SH-SY5Y (cell line): Measurements from ENCODE around the gene HYDIN.

Experiments
- GATA2 ChIP-seq: IDR thresholded peaks from 2 replicates; pipeline ENCODE4 v1.6.1; 2011; ENCODE audit warnings: mild to moderate bottlenecking, low read depth, low read length
- GATA3 ChIP-seq: IDR thresholded peaks from 2 replicates; pipeline ENCODE4 v1.6.1; 2011; ENCODE audit warnings: low read depth, mild to moderate bottlenecking, low read length, moderate library complexity

DNA sequence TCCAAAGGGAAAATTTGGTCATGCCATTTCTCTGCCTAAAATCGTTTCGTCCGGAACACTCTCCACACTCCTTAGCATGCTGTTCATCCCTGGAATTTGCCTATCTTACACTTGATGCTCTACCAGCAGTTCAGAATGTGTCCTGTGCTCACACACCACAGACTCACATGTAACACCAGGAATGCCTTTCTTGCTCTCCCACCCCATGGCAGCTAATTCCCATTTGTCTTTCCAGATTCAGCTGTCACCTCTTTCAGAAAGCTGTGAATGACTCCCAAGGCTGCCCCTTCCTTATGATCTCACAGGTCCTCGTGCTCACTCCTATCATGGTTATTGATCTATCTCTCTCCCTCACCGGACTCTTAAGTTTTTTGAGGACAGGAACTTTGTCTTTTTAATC, 38.1 kb downstream of the HYDIN start:
- TF ChIP-seq GATA2 (no peak), GATA3 (no peak)
